SK-N-SH treated with all-trans-retinoic acid at 6 μM for 48 hours (cell line): ENCODE data around the gene IL17REL.

Experiments
- BACH2 ChIP-seq: fragments of 250-450 bp; sonication (Bioruptor Pico); IDR thresholded peaks from 2 replicates; pipeline ENCODE4 v1.9.0; 2021; ENCODE audit warnings: mild to moderate bottlenecking, borderline replicate concordance
- ISL1 ChIP-seq: fragments of 250-450 bp; sonication (Bioruptor Pico); IDR thresholded peaks from 2 replicates; pipeline ENCODE4 v2.1.2; 2022; ENCODE audit warnings: mild to moderate bottlenecking, moderate library complexity
- PATZ1 ChIP-seq: fragments of 250-450 bp; sonication (Bioruptor Pico); IDR thresholded peaks from 2 replicates; pipeline ENCODE4 v1.8.0; 2020; ENCODE audit warnings: mild to moderate bottlenecking, moderate library complexity, borderline replicate concordance
- PPARA ChIP-seq: fragments of 250-450 bp; sonication (Bioruptor Pico); IDR thresholded peaks from 2 replicates; pipeline ENCODE4 v1.5.0; 2020; ENCODE audit warnings: mild to moderate bottlenecking, borderline replicate concordance
- RARB ChIP-seq: fragments of 250-450 bp; sonication (Bioruptor Pico); IDR thresholded peaks from 2 replicates; pipeline ENCODE4 v1.8.0; 2021; ENCODE audit warnings: mild to moderate bottlenecking, moderate library complexity
- SNAI2 ChIP-seq: fragments of 250-450 bp; sonication (Bioruptor Pico); IDR thresholded peaks from 2 replicates; pipeline ENCODE4 v1.5.0; 2020; ENCODE audit warnings: mild to moderate bottlenecking, moderate library complexity
- TCF4 ChIP-seq: fragments of 250-450 bp; sonication (Bioruptor Pico); IDR thresholded peaks from 2 replicates; pipeline ENCODE4 v1.8.0; 2021; ENCODE audit warnings: mild to moderate bottlenecking, moderate library complexity, borderline replicate concordance
- TOX ChIP-seq: fragments of 250-450 bp; sonication (Bioruptor Pico); IDR thresholded peaks from 2 replicates; pipeline ENCODE4 v1.8.0; 2021; ENCODE audit warnings: mild to moderate bottlenecking, moderate library complexity, borderline replicate concordance

- no peak for TF ChIP-seq ISL1
- no peak for TF ChIP-seq RARB (CRISPR knock-in tag)
- TF ChIP-seq PATZ1 (CRISPR knock-in tag): no peak
- no peak for TF ChIP-seq PPARA (CRISPR knock-in tag)
- TF ChIP-seq SNAI2: no peak
- no peak for TF ChIP-seq BACH2 (CRISPR knock-in tag)
- TF ChIP-seq TCF4 (CRISPR knock-in tag): no peak
- no peak for TF ChIP-seq TOX (CRISPR knock-in tag)
These were observed 58.8 kb downstream of the IL17REL start for GRCh38 chr22:49953680-49954344.
